Skin epidermis (tissue), 12 donors: ENCODE data around the gene BDH1.
"Not testable (repeated sequence)": the region's sequence is repeated elsewhere in the genome, so short reads cannot be mapped to it uniquely, and the experiment has no call there.

ENCODE experiments used
- H3K27ac ChIP-seq, 21 experiments: fragments of 200-600 bp; sonication (generic) in 11 of 21; one replicate each; pipeline ENCODE4 v1.5.0; 2020; ENCODE audit warnings: mild to moderate bottlenecking in 3 of 21, inconsistent platforms in 2 of 21, moderate library complexity in 2 of 21
- H3K4me3 ChIP-seq, 7 experiments: fragments of 200-600 bp; sonication (generic) in 2 of 7; one replicate each; pipeline ENCODE4 v1.5.0; 2020; ENCODE audit warnings: inconsistent platforms in 2 of 7, mild to moderate bottlenecking in 2 of 7, moderate library complexity in 1 of 7

Gene BDH1

GRCh38 chr3:197583371-197583770, 27.6 kb upstream of the BDH1 start:
- Histone ChIP-seq H3K27ac (no peak overlapping the region), H3K4me3 (no peak overlapping the region)

GRCh38 chr3:197580253-197580691, 24.5 kb upstream of the BDH1 start:
- Histone ChIP-seq H3K4me3 (no peak overlapping the region), H3K27ac (no peak overlapping the region)

GRCh38 chr3:197578376-197578775, 22.6 kb upstream of the BDH1 start:
- H3K27ac ChIP-seq = no peak overlapping the region
- no peak overlapping the region for H3K4me3 ChIP-seq

GRCh38 chr3:197577366-197578074, 21.8 kb upstream of the BDH1 start:
- H3K27ac ChIP-seq = no peak overlapping the region
- H3K4me3 ChIP-seq = no peak overlapping the region

- Histone ChIP-seq H3K27ac (no peak overlapping the region), H3K4me3 (no peak overlapping the region)
These were observed 21.1 kb upstream of the BDH1 start for GRCh38 chr3:197576838-197577237.

GRCh38 chr3:197575362-197575761, 19.6 kb upstream of the BDH1 start:
- Histone ChIP-seq H3K4me3 (no peak overlapping the region), H3K27ac (no peak overlapping the region)

GRCh38 chr3:197574396-197574991, 18.7 kb upstream of the BDH1 start:
- H3K4me3 ChIP-seq, H3K27ac ChIP-seq: not testable (repeated sequence)

- H3K27ac ChIP-seq = no peak overlapping the region
- H3K4me3 ChIP-seq = no peak overlapping the region
These were observed 17.4 kb upstream of the BDH1 start for GRCh38 chr3:197573048-197573767.

- not testable (repeated sequence) for H3K4me3 ChIP-seq, H3K27ac ChIP-seq
These were observed 16.1 kb upstream of the BDH1 start for GRCh38 chr3:197571880-197572172.

GRCh38 chr3:197571074-197571879, 15.5 kb upstream of the BDH1 start:
- not testable (repeated sequence) for H3K4me3 ChIP-seq, H3K27ac ChIP-seq

GRCh38 chr3:197569433-197569832, 13.7 kb upstream of the BDH1 start:
- not testable (repeated sequence) for H3K27ac ChIP-seq, H3K4me3 ChIP-seq

- no peak overlapping the region for H3K27ac ChIP-seq
- no peak overlapping the region for H3K4me3 ChIP-seq
These were observed 12.3 kb upstream of the BDH1 start for GRCh38 chr3:197567904-197568681.

- not testable (repeated sequence) for H3K27ac ChIP-seq, H3K4me3 ChIP-seq
These were observed 10.4 kb upstream of the BDH1 start for GRCh38 chr3:197566155-197566554.

- Histone ChIP-seq H3K27ac (no peak overlapping the region), H3K4me3 (no peak overlapping the region)
These were observed 8.5 kb upstream of the BDH1 start for GRCh38 chr3:197564097-197564843.

- no peak overlapping the region for H3K4me3 ChIP-seq
- H3K27ac ChIP-seq = no peak overlapping the region
These were observed 6.9 kb upstream of the BDH1 start for GRCh38 chr3:197562398-197563251.

GRCh38 chr3:197561926-197562325, 6.2 kb upstream of the BDH1 start:
- Histone ChIP-seq H3K4me3 (no peak overlapping the region), H3K27ac (no peak overlapping the region)

GRCh38 chr3:197559651-197560050, 3.9 kb upstream of the BDH1 start:
- H3K27ac ChIP-seq = no peak overlapping the region
- no peak overlapping the region for H3K4me3 ChIP-seq
